GM18907 (cell line): ENCODE measurements around the gene STK36.
"Not testable (repeated sequence)": the region's sequence is repeated elsewhere in the genome, so short reads cannot be mapped to it uniquely, and the experiment has no call there.

Source experiments
- ATAC-seq: cut with Tn5 transposase; IDR thresholded peaks from one replicate; pipeline ENCODE4 v1.9.1; 2021; ENCODE audit warnings: mild to moderate bottlenecking, moderate library complexity; ENCODE audit not compliant: unreplicated experiment

STK36 gene

DNA sequence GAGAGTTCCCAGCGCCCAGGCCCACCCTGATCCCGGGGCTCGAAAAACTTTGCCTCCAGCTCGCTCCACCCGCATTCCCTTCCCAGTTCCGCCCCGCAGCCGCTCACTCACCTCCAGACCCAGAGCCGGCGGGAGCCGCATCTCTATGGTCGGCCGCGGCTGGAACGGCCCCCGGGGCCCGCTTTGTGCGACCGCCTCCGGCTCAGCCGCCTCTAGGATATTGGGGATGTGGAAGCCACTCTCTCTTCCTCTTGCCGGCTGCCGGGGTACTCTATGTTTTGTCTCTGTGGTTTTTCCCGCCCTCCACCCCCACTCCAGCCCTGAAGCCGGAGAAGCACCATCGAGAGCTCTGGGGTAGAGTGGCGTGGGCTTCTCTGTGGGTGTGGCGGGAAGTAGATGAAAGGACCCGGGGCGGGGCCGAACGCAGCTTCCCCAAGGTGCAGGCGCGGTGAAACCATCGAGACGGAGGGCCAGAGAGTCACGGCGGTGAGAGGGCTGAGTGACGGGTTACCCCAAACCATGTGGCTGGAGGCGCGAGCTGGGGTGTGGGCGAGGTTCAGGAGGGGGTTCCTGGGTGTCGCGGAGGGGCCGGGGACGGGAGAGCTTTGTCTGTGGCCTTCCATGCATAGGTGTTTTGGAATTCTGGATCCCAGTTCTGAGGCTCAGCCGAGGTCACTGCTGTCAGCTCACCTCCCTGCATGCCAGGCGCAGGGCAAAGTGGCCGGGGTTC lies 12.5 kb upstream of the STK36 start, which contains the start of the genes BCS1L and ZNF142:
TSS of gene BCS1L (plus strand) at position 426 of the 730 bp plus-strand sequence. CDS start 1,305 bp downstream, outside the sequence.
TSS of gene ZNF142 (minus strand) at position 366 of the 730 bp plus-strand sequence. CDS start 3,194 bp downstream, outside the sequence.
- peak; percentile 94 for ATAC-seq

DNA sequence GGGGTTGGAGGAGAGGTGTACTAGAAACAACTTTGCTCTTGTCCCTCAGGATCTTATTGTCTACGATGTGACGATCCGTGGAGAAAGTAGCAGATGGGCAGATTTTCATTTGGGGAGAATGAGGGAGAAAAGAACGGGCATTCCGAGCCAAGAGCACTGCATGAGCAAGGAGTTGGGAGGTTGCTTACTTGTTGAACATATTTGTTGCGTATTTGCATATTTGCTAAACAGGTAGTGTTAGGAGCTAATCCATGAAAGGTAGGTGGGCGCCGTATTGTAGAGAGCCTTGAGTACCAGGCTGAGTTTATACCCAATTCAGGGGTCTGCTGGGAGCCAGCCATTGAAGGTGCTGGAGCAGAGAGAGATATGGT lies 11.9 kb upstream of the STK36 start:
- no peak for ATAC-seq

DNA sequence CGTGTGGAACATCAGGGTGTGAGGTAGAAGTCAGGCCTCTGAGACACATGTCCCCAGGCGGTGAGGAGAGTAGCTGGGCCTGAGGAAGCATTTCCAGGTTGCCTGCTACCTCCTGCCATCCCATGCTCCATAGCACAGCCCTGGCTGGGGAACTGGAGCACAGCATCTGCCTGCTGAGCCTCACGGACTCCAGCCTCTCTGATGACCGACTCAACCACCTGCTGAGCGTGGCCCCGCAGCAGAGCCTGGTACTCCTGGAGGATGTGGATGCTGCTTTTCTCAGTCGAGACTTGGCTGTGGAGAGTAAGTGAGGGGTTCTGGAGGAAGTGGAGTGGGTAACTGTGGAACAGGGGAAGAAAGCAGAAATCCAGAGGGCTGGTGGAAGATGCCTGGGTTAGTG lies 9.5 kb upstream of the STK36 start:
- ATAC-seq: no peak

DNA sequence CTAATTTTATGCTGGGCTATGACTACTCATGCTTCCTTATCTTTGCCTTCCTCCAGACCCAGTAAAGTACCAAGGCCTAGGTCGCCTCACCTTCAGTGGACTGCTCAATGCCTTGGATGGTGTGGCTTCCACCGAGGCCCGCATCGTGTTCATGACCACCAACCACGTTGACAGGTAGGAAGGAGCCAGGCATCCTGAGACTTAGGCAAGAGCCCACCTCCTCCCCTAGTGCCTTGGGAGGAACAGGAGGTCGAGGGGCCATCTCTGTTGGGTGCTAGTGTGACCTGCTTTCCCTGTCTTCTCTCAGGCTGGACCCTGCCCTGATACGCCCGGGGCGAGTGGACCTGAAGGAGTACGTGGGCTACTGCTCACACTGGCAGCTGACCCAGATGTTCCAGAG lies 9.1 kb upstream of the STK36 start:
- no peak for ATAC-seq

DNA sequence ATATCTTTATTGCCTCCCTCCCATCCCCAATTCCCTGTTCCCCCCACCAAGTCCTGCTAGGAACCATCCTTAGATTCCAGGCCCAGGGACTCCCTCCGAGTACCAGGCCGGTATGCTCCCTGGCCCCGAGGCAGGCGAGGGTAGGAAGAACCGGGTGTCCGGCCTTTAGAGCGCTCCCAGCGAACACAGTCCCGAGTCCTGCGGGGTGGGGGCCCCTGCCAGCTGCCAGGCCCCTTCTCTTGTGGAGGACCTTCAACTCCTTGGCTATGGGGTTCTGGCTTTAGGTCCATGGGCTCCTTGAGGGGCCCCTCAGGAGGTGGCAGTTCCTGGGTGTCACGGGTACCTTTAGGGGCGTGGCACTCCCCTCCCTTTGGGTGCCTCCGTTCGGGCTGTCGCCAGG lies 8.0 kb upstream of the STK36 start:
- no peak for ATAC-seq

DNA sequence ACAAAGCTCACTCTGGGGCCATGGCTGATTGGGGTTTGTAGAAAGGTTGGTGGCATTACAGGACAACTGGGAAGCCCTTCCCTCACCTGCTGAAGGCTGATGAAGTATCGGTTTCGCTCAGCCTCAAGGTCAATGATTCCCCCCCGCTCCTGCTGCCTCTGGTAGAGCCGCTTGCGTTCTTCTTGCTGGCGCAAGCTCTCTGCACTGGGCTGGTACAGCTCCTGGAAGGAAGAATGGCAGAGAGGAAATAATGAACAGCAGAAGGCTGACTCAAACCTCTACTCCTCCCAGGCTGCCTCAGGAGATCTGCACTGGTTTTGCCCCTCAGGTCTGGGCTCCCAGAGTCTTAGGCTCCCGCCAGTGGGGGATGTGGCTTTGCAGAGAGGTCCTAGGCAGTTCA lies 7.2 kb upstream of the STK36 start:
- no peak for ATAC-seq

DNA sequence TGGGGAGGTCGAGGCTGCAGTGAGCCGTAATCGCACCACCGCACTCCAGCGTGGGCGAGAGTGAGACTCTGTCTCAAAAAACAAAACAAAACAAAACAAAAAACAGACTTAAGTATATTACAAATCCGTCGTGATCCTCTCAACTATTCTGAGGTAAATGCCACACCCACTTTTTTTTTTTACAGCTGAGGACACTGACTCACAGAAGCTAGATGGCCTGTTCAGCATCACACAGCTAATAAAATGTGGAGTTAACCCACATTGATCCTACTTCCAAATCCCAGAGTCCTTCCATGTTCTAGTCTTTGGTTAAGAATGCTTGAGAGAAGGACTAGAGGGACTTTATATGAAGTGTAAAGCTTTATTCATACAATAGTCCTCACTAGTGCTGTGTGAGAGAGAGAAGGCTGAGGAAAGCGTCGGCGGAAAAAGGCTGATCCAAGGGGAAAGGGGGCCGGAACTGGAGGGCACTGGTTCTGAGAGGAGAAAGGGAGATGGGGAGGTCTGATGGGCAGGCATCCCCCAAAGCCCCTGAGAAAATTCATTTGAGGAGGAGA lies 711 bp upstream of the STK36 start:
- peak; percentile 10 for ATAC-seq

DNA sequence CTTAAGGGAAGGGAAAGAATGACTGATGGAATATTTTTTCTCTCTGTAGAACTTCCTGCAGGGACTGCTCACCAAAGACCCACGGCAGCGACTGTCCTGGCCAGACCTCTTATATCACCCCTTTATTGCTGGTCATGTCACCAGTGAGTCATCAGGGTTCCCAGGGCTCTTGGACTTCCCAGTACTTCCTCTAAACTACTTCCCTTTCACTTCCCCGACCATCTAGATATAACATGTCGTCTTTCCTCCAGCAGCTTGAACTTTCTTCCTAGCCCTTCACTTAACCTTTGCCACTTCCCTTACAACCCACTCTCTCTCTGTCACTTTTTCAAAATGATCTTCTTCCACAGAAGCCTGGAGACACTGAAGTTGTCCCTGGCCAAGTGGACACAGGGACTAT lies 7.2 kb downstream of the STK36 start:
- ATAC-seq: no peak

DNA sequence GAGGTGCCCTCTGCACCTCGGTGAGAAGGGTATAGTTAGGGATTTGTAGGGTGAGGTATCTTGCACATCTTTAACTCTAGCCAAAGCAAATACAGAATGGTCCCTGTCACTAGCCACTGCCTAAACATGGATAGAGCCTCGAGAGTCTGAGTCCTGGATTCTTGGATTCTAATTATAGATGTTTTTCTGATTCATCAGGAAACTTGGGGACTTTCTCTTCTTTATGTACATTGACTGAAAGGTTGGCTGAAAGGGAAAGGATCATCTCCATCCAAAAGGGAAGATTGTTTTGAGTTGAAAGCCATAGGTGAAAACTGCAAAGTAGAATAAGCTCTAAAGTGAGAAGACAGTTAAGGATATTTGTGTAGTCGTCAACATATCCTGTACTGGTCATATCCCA lies 8.2 kb downstream of the STK36 start:
- no peak for ATAC-seq

DNA sequence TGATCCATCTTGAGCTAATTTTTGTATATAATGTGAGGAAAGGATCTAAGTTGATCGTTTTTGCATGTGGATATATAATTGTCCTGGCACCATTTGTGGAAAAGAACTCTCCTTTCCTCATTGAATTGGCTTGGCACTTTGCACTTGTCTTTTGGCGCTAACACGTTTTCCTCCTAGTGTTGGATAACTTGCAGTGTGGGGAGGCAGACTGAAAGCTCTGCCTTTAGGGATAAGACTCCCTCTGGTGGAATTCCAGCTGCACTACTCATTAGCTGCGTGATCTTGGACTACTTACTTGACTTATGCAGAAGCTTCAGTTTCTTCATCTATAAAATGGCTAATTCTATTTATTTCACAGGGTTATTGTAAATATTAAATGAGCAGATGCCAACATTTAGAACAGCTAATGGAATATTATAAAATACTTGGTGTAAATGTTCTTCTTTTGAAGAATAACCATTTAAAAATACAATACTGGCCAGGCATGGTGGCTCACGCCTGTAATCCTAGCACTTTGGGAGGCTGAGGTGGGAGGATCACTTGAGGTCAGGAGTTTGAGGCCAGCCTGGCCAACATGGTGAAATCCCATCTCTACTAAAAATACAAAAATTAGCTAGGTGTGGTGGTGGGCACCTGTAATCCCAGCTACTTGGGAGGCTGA lies 15.6 kb downstream of the STK36 start:
- ATAC-seq: not testable (repeated sequence)

DNA sequence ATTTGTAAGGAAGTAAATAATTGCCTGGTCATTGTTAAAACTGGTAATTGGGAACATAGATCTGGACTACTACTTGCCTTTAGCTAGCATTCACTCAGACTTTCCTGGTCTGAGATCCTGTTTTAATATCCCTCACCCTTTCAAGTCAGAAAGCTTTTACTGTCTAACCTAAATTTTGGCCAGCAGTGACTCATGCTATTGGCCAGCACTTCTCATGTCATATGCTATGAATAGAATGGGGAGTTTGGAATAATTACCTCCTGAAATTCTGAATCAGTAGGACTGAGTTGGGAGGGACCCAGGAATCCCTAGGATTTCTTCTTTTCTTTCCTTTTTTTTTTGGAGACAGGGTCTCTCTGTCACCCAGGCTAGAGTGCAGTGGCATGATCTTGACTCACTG lies 19.3 kb downstream of the STK36 start:
- ATAC-seq: no peak

DNA sequence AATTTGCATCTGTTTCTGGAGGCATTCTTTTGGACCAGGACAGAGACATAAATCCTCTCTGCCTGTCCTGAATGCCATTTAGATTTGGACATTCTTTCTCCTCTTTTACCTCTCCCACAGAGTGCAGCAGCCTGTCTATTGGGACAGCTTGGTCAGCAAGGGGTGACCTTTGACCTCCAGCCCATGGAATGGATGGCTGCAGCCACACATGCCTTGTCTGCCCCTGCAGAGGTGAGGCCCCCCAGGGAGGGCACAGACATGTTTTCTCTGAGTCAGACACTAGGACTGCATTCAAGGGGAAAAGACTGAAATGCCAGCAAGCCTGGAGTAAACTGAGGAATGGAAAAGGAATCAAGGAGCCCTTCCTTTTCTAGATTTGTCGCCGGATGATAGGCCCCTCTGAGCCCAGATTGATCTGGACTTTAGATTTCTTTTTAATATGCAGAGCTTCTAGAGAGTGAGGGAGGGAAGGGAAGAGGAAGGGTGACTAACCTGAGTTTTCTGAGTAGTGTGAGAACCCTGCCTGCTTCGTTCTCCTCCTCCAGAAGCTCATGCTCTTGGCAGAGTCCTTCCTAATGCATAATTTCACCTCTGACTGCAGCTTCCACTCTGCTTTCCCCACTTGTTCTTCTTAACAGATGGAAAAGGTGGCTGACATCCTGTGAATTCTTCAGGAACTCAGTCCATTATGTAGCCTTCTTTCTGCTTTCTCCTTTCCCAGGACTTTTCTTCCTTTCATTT lies 22.7 kb downstream of the STK36 start:
- no peak for ATAC-seq

DNA sequence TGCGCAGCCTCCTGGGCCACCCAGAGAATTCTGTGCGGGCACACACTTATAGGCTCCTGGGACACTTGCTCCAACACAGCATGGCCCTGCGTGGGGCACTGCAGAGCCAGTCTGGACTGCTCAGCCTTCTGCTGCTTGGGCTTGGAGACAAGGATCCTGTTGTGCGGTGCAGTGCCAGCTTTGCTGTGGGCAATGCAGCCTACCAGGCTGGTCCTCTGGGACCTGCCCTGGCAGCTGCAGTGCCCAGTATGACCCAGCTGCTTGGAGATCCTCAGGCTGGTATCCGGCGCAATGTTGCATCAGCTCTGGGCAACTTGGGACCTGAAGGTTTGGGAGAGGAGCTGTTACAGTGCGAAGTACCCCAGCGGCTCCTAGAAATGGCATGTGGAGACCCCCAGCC lies 27.0 kb downstream of the STK36 start:
- ATAC-seq: no peak

DNA sequence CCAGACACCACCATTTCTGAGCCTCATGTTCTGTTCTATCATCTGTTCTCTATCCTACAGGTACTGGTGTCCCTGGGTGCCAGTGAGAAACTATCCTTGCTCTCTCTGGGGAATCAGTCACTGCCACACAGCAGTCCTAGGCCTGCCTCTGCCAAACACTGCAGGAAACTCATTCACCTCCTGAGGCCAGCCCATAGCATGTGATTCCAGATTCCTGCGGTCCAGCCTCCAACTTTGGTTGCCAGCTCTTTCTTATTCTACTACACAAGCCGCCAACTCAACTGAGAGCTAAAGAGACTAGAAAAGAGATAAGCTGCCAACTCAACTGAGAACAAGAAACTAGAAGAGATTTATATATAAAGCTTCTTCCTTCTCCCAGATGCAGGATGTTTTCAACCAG lies 29.9 kb downstream of the STK36 start:
- no peak for ATAC-seq

DNA sequence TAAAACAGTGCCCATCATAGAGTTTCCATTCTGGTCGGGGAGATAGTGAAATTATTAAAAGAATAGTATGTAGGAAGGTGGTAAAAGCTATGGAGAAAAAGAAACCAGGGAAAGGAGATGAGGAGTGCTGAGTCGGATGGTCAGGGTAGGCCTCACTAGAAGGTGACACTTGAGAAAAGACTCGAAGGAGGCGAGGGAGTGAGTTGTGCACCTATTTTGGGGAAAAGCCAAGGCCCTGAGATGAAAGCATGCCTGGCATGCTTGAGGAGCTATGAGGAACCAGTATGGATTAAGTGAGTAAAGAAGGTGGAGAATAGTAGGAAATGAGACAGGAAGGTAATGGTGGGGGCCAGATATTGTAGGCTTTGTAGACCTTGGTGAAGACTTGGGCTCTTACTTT lies 31.5 kb downstream of the STK36 start:
- ATAC-seq: no peak

DNA sequence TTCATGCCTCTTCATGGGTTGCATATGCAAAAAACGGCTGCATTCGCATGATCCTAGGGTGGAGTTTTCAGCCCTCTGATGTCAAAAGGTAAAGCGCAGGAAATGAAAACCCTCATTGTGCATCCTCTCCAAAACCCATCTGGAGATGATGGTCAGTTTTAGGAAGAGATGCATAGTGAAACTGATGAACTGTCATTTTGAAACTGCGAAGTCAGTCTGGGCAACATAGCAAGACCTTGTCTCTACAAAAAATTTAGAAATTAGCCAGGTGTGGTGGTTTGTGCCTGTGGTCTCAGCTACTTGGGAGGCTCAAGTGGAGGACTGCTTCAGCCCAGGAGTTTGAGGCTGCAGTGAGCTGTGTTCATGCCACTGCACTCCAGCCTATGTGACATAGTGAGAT lies 36.2 kb downstream of the STK36 start:
- ATAC-seq: no peak

DNA sequence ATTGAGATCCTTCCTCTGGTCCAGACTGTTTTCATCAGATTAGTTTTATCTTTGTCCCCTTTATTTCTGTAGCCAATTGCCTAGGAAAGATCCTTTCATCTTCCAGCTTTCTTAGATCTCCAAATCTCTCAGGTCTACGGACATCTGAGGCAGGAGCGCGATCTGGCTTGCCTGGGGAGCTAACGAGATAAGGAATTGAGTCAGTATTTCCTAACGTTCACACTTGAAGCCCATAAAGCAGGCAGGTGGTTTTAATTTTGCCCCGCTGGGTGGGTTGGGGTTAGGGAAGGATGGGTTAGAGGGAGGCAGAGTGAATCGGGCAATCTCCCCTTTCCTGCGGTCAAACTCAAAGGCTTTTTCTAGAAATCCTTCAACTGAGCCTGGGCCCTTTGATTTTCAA lies 38.0 kb downstream of the STK36 start:
- no peak for ATAC-seq

DNA sequence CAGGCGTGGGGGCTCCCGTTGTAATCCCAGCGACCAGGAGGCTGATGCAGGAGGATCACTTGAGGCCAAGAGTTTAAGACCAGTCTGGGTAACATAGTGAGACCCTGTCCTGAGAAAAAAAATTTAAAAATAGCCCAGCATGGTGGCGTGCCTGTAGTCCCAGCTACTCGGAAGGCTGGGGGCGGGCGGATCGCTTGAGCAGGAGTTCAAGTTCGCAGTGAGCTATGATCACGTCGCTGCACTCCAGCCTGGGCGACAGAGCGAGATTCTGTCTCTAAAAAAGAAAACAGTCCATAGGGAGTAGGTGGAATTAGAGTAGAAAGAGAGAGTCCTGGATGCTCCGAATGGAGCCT lies 38.4 kb downstream of the STK36 start:
- no peak for ATAC-seq

DNA sequence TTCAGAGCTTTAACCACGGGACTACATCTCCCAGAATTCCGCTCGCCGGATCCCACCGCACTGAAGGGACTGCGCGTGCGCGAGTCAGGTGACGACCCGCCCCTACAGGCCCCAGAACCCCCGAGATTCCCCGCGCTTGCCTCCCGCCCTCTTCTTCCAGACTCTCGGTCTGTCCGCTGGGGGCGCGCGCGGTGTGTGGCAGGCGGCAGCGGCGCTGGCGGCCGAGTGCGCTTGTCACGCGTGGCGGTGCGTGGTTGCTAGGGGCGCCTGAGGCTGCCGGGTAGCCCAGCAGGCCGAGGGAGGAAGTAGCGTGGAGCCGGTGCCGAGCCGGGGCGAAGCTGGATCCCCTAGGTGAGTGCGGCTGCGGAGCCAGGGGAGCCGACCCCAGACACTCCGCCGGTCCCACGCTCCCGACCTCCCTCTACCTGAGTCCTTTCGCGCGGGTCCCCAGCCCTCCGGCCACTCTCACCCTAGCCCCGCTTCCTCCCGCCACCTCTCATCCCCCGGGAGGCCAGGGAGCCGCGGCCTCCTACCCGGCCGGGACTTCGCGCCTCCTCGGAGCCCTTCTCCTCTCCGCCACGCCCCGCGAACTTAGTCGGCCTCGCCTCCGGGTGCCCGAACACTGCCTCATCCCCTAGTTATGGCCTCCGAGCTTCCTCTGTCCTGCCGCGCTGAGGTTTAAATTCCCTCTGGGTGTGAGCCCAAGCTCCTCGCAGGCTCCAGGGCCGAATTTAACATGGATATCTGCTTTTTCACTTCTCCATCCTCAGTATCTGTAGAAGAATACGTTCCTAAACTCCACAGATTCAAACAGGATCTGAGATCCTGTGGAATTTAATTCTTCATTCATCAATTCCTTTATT lies 39.0 kb downstream of the STK36 start, which contains the start of gene TTLL4:
TSS of gene TTLL4 (plus strand) at position 149 of the 863 bp plus-strand sequence. CDS start 26,842 bp downstream, outside the sequence.
- peak; percentile 92 for ATAC-seq

DNA sequence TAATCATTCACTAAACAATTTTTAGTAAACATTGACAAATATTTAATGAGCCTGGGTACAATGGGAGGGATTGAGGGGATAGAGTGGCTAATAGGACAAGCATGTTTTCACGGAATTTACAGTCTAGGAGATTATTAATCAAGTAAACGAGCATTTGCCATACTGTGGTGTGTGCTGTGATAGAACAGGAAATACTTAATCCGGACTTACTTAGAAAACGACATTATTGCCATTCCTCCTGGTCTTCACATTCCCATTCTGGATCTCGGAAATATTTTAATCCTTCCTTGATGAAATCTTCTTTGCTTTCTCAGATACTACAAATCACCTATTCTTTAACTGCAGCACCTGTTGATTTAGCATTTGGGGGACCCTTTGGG lies 39.7 kb downstream of the STK36 start:
- ATAC-seq: no peak

DNA sequence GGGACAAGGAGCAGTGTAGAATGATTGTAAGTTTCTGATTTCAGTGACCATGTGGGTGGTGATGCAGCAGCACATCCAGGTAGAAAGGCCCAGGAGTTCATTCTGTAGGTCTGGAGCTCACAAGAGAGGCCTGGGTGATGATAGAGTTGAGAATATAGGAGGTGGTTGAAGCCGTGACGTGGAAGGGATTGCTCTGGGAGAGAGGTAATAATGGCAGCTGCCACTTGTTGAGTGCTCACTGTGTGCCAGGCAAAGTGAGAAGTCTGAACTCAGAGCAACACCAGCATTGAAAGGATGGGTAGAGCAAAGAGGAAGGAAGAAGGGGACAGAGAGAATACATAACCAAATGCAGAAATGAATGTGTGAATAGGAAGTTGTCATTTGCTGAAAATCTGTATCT lies 42.0 kb downstream of the STK36 start:
- ATAC-seq: no peak
